HG02759 (cell line): ENCODE data around the gene HAPLN2.

Source experiments
- ATAC-seq: cut with Tn5 transposase; IDR thresholded peaks from one replicate; pipeline ENCODE4 v1.9.1; 2021; ENCODE audit warnings: mild to moderate bottlenecking, moderate library complexity; ENCODE audit not compliant: unreplicated experiment

Gene HAPLN2

GRCh38 chr1:156659988-156660751, 41.0 kb downstream of the HAPLN2 start:
- ATAC-seq, result peak; percentile 63

GRCh38 chr1:156660752-156661112, 41.5 kb downstream of the HAPLN2 start:
- peak; percentile 2 for ATAC-seq

GRCh38 chr1:156662005-156662799, 43.0 kb downstream of the HAPLN2 start:
- no peak for ATAC-seq

GRCh38 chr1:156662800-156663055, 43.5 kb downstream of the HAPLN2 start:
- no peak for ATAC-seq

- no peak for ATAC-seq
These were observed 44.0 kb downstream of the HAPLN2 start for GRCh38 chr1:156663178-156663577.

- ATAC-seq, result no peak
These were observed 45.0 kb downstream of the HAPLN2 start for GRCh38 chr1:156664046-156664766.

- ATAC-seq, result no peak
These were observed 45.7 kb downstream of the HAPLN2 start for GRCh38 chr1:156664767-156665411.

- no peak for ATAC-seq
These were observed 46.3 kb downstream of the HAPLN2 start for GRCh38 chr1:156665539-156665938.

GRCh38 chr1:156666862-156667609, 47.8 kb downstream of the HAPLN2 start:
- ATAC-seq, result no peak

- no peak for ATAC-seq
These were observed 48.4 kb downstream of the HAPLN2 start for GRCh38 chr1:156667610-156667967.

- ATAC-seq, result no peak
These were observed 48.9 kb downstream of the HAPLN2 start for GRCh38 chr1:156667968-156668709.

- no peak for ATAC-seq
These were observed 49.8 kb downstream of the HAPLN2 start for GRCh38 chr1:156668801-156669637.

- no peak for ATAC-seq
These were observed 50.6 kb downstream of the HAPLN2 start for GRCh38 chr1:156669794-156670193.

- ATAC-seq, result no peak
These were observed 51.1 kb downstream of the HAPLN2 start for GRCh38 chr1:156670359-156670758.

GRCh38 chr1:156670791-156671190, 51.6 kb downstream of the HAPLN2 start:
- ATAC-seq, result no peak

- no peak for ATAC-seq
These were observed 52.6 kb downstream of the HAPLN2 start for GRCh38 chr1:156671804-156672203.

- ATAC-seq, result no peak
These were observed 54.3 kb downstream of the HAPLN2 start for GRCh38 chr1:156673387-156674121.
